Muscle of back (tissue), 11 donors: ENCODE data around the gene DDX39B. TPM values are rescaled to one million over a fixed set of nuclear protein-coding genes. Genes with fewer than 3 reads are reported as not detected.

Experiments used
- DNase-seq, 3 donors: peaks; one replicate each; pipeline versions ENCODE4 v3.0.0 to v3.0.0-alpha.2; 2013
- polyA plus RNA-seq, 10 donors: library from polyadenylated mRNA; unstranded; fragments of 120-200 nt; gene quantifications; one replicate each; pipeline ENCODE4 v1.2.1, GENCODE V29; 2013; ENCODE audit not compliant: insufficient read length in 10 of 10

Gene DDX39B
- polyA plus RNA-seq, 10 donors = 292 to 441 (median 367) TPM

GRCh38 chr6:31576897-31577578, 35.2 kb upstream of the DDX39B start:
- no peak for DNase-seq

GRCh38 chr6:31575952-31576685, 34.3 kb upstream of the DDX39B start:
- DNase-seq = no peak

GRCh38 chr6:31575335-31575901, 33.6 kb upstream of the DDX39B start, which contains the start of gene TNF:
TSS of gene TNF (plus strand) at chr6:31575565. CDS start at chr6:31575742, 177 bp downstream.
- peak in 2 of 3 donors; percentile 32 to 48 for DNase-seq

- DNase-seq = no peak
Measured at GRCh38 chr6:31574106-31575061, 32.6 kb upstream of the DDX39B start.

GRCh38 chr6:31573239-31574105, 31.7 kb upstream of the DDX39B start:
- DNase-seq = no peak

- DNase-seq = no peak
Measured at GRCh38 chr6:31572041-31572911, 30.5 kb upstream of the DDX39B start, which contains the start of gene LTA. TSS of gene LTA (plus strand) at chr6:31572289. CDS start at chr6:31572743, 454 bp downstream.

- DNase-seq = no peak
Measured at GRCh38 chr6:31569861-31570536, 28.2 kb upstream of the DDX39B start.

- no peak for DNase-seq
Measured at GRCh38 chr6:31568537-31568961, 26.7 kb upstream of the DDX39B start.

GRCh38 chr6:31567531-31568370, 25.9 kb upstream of the DDX39B start:
- DNase-seq = no peak

- DNase-seq = no peak
Measured at GRCh38 chr6:31560697-31561058, 18.9 kb upstream of the DDX39B start.

GRCh38 chr6:31559958-31560696, 18.3 kb upstream of the DDX39B start:
- DNase-seq = peak in 1 of 3 donors; percentile 58

GRCh38 chr6:31559606-31559957, 17.8 kb upstream of the DDX39B start:
- no peak for DNase-seq

GRCh38 chr6:31558631-31559500, 17.1 kb upstream of the DDX39B start:
- peak in 1 of 3 donors; percentile 46 for DNase-seq

GRCh38 chr6:31558318-31558625, 16.5 kb upstream of the DDX39B start:
- DNase-seq = no peak

- DNase-seq = no peak
Measured at GRCh38 chr6:31557443-31558317, 15.9 kb upstream of the DDX39B start.
